Measurements from ENCODE around the gene TRAF7. TPM values are rescaled to one million over a fixed set of nuclear protein-coding genes. Genes with fewer than 3 reads are reported as not detected.

The TRAF7 gene
- total RNA-seq, 1 experiment from 2014 or later: 199 TPM

- ChIA-PET CTCF (interaction anchor here (0.6 to 0.7 kb wide), 2 partner anchors 47 to 108 kb away, joined by 3 to 4 read pairs; partner anchors contain the start of gene ECI1), POLR2A (ENCODE audit: unreplicated experiment) (interaction anchor here (0.6 kb wide), 1 partner anchor 64 kb away, joined by 3 read pairs; no protein-coding TSS in a partner anchor)
- DNase-seq: no peak
- Histone ChIP-seq H3K9me3 (ENCODE audit: insufficient read depth, low read depth) (no peaks in the 10 kb centered on the region), H3K9me2 (ENCODE audit: insufficient read depth) (no peaks in the 10 kb centered on the region), H3K4me2 (peak overlapping the region; percentile 88), H3K36me3 (ENCODE audit: low read depth) (0 out of 2 replicates have a peak, but pooled peaks cover 6% of the 10 kb centered on the region), H3F3A (ENCODE audit: insufficient read depth, low read depth) (no peaks in the 10 kb centered on the region), H3K4me1 (replicated peaks; ENCODE audit: insufficient read depth) (peaks cover 15% of the 10 kb centered on the region), H3K4me3 (peak overlapping the region; percentile 91), H4K20me1 (ENCODE audit: insufficient read depth) (no peaks in the 10 kb centered on the region), H3K27ac (peak overlapping the region; percentile 67), H2AFZ (peak overlapping the region; percentile 91), H3K79me2 (ENCODE audit: low read depth) (peaks cover 22% of the 10 kb centered on the region), H3K27me3 (ENCODE audit: insufficient read depth, low read depth) (no peaks in the 10 kb centered on the region)
- TSS peak; percentile 69 for BruUV-seq (replicated peaks)
- TF ChIP-seq CTCF (conservative IDR thresholded peaks at IDR 0.05) (no peak), EZH2 (IDR thresholded peaks at IDR 0.05; ENCODE audit: low read depth) (no peak)
- intact Hi-C loops (cut with micrococcal nuclease; ENCODE audit: unreplicated experiment): no loop called here
These were observed 49.0 kb downstream of the TRAF7 start for GRCh38 chr16:2204416-2205103.

DNA sequence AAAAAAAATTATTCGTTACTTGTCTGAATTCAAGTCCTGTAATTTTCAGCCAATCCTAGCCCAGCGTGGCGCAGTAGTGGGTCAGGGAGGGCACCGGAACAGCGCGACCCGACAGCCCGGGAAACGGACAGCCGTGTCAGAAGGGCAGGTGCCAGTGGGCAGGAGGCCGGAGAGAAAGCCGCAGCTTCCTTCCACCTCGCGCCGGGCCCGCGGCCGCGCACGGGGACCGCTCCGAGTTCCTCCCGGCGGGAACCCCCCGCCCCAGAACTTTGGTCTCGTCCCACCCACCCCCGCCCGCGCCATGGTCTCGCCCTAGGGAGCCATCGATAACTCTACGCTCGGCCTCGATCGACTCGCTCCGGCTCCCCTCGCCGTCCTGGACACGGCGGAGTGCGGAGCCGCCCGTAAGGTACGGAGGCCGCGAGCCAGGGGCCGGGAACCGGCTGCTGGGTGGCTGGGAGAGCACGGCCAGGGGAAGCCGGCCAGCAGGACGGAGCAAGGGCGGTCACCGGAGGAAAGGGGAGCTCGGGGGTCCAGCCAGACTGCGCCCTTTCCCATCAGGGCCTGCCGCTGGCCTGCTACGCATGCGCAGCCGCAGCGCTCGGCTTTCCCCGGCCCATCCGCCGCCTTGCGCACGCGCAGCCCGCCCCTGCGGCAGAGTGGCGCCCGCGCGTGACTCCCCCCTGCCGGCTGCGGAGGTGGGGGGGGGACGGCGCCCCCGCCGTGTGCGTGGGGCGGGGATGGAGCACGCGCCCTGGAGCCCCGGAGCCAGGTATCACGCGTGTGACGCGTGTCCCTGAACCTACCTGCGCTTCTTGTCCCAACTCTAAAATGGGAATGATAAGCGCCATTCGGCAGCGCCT, 49.8 kb downstream of the TRAF7 start, which contains the start of gene MLST8:
Gene MLST8, plus strand, starts transcription at position 351 of the 863 bp plus-strand sequence. CDS start 632 bp downstream, outside the sequence.
- DNase-seq: peak; percentile 56 to 90
- intact Hi-C loops (cut with micrococcal nuclease; ENCODE audit: unreplicated experiment): no loop called here
- 0 out of 2 replicates have a peak, but pooled peaks cover 6% of the 10 kb centered on the region for H3K36me3 ChIP-seq (ENCODE audit: low read depth)
- H3K4me2 ChIP-seq: peak within 1 kb of the TSS; percentile 88
- H3K79me2 ChIP-seq (ENCODE audit: low read depth): peaks cover 22% of the 10 kb centered on the region
- peaks cover 15% of the 10 kb centered on the region for H3K4me1 ChIP-seq (replicated peaks; ENCODE audit: insufficient read depth)
- ChIA-PET CTCF (interaction anchor here (0.7 kb wide), 1 partner anchor 924 kb away, joined by 3 read pairs; no protein-coding TSS in a partner anchor), POLR2A (ENCODE audit: unreplicated experiment) (no interaction called here)
- BruUV-seq (replicated peaks): no TSS peak
- peaks cover 7% of the 10 kb centered on the region; the same call in 1 of the 2 replicates for H3F3A ChIP-seq (ENCODE audit: insufficient read depth, low read depth)
- H4K20me1 ChIP-seq (ENCODE audit: insufficient read depth): no peaks in the 10 kb centered on the region
- H3K9me2 ChIP-seq (ENCODE audit: insufficient read depth): no peaks in the 10 kb centered on the region
- H3K27ac ChIP-seq: peak within 1 kb of the TSS; percentile 67
- no peaks in the 10 kb centered on the region for H3K27me3 ChIP-seq (ENCODE audit: insufficient read depth, low read depth)
- H3K4me3 ChIP-seq: peak within 1 kb of the TSS; percentile 91
- H3K9me3 ChIP-seq (ENCODE audit: insufficient read depth, low read depth): no peaks in the 10 kb centered on the region
- peak within 1 kb of the TSS; percentile 91 for H2AFZ ChIP-seq
- TF ChIP-seq EZH2 (IDR thresholded peaks at IDR 0.05; ENCODE audit: low read depth): no peak
- TF ChIP-seq CTCF (conservative IDR thresholded peaks at IDR 0.05): 0 out of 2 replicates have a peak, but pooled peaks have one; percentile 18

DNA sequence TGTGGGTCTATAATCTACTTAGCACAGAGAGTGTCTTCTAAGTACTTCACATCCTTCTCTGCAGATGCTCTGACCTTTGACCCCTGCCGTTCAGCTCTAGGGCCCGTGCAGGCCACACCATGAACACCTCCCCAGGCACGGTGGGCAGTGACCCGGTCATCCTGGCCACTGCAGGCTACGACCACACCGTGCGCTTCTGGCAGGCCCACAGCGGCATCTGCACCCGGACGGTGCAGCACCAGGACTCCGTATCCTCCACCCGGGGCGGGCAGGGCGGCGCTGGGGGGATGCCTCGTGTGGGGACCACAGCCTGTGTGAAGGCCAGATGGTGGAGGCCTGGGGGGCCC, 50.4 kb downstream of the TRAF7 start:
- TF ChIP-seq CTCF (conservative IDR thresholded peaks at IDR 0.05) (0 out of 2 replicates have a peak, but pooled peaks have one; percentile 1), EZH2 (IDR thresholded peaks at IDR 0.05; ENCODE audit: low read depth) (no peak)
- H2AFZ ChIP-seq: peak overlapping the region; percentile 91
- H3K9me3 ChIP-seq (ENCODE audit: insufficient read depth, low read depth): no peaks in the 10 kb centered on the region
- H3K4me1 ChIP-seq (replicated peaks; ENCODE audit: insufficient read depth): peaks cover 15% of the 10 kb centered on the region
- peak overlapping the region; percentile 88 for H3K4me2 ChIP-seq
- ChIA-PET POLR2A (ENCODE audit: unreplicated experiment) (no interaction called here), CTCF (interaction anchor here (0.6 kb wide), 1 partner anchor 233 kb away, joined by 4 read pairs; no protein-coding TSS in a partner anchor)
- intact Hi-C loops (cut with micrococcal nuclease; ENCODE audit: unreplicated experiment): no loop called here
- peaks cover 12% of the 10 kb centered on the region; the same call in 1 of the 2 replicates for H3F3A ChIP-seq (ENCODE audit: insufficient read depth, low read depth)
- H3K36me3 ChIP-seq (ENCODE audit: low read depth): 0 out of 2 replicates have a peak, but pooled peaks cover 6% of the 10 kb centered on the region
- H4K20me1 ChIP-seq (ENCODE audit: insufficient read depth): no peaks in the 10 kb centered on the region
- BruUV-seq (replicated peaks): TSS peak; percentile 45
- DNase-seq: no peak
- H3K79me2 ChIP-seq (ENCODE audit: low read depth): peaks cover 22% of the 10 kb centered on the region
- H3K9me2 ChIP-seq (ENCODE audit: insufficient read depth): no peaks in the 10 kb centered on the region
- H3K27me3 ChIP-seq (ENCODE audit: insufficient read depth, low read depth): no peaks in the 10 kb centered on the region
- peak overlapping the region; percentile 67; the same call in 1 of the 2 replicates for H3K27ac ChIP-seq
- peak overlapping the region; percentile 91 for H3K4me3 ChIP-seq

Measured in PC-9 (cell line).